ENCODE data around the gene NXPE3.

The NXPE3 gene

GRCh38 chr3:101801174-101801573, 22.2 kb downstream of the NXPE3 start:
- in situ Hi-C loops (cut with MboI; ENCODE audit: low sequenced_read_pairs) = loop anchor here (25.0 kb wide), 1 partner anchor 736 kb away; no protein-coding TSS in a partner anchor

GRCh38 chr3:101802179-101802578, 23.2 kb downstream of the NXPE3 start:
- in situ Hi-C loops (cut with MboI; ENCODE audit: low sequenced_read_pairs) = loop anchor here (25.0 kb wide), 1 partner anchor 735 kb away; no protein-coding TSS in a partner anchor

- in situ Hi-C loops (cut with MboI; ENCODE audit: low sequenced_read_pairs) = loop anchor here (25.0 kb wide), 1 partner anchor 734 kb away; no protein-coding TSS in a partner anchor
These were observed 24.3 kb downstream of the NXPE3 start for GRCh38 chr3:101803173-101803782.

- in situ Hi-C loops (cut with MboI; ENCODE audit: low sequenced_read_pairs) = loop anchor here (25.0 kb wide), 1 partner anchor 733 kb away; no protein-coding TSS in a partner anchor
These were observed 24.9 kb downstream of the NXPE3 start for GRCh38 chr3:101803939-101804338.

- in situ Hi-C loops (cut with MboI; ENCODE audit: low sequenced_read_pairs) = loop anchor here (25.0 kb wide), 1 partner anchor 731 kb away; no protein-coding TSS in a partner anchor
These were observed 27.5 kb downstream of the NXPE3 start for GRCh38 chr3:101806491-101806890.

- in situ Hi-C loops (cut with MboI; ENCODE audit: low sequenced_read_pairs) = loop anchor here (25.0 kb wide), 1 partner anchor 729 kb away; no protein-coding TSS in a partner anchor
These were observed 28.9 kb downstream of the NXPE3 start for GRCh38 chr3:101807888-101808287.

GRCh38 chr3:101809178-101810021, 30.4 kb downstream of the NXPE3 start:
- in situ Hi-C loops (cut with MboI; ENCODE audit: low sequenced_read_pairs) = loop anchor here (10.0 to 25.0 kb wide), 2 partner anchors 415 to 728 kb away; no protein-coding TSS in a partner anchor

GRCh38 chr3:101810022-101810418, 31.0 kb downstream of the NXPE3 start:
- in situ Hi-C loops (cut with MboI; ENCODE audit: low sequenced_read_pairs) = loop anchor here (10.0 to 25.0 kb wide), 2 partner anchors 415 to 727 kb away; no protein-coding TSS in a partner anchor

GRCh38 chr3:101811875-101812274, 32.9 kb downstream of the NXPE3 start:
- in situ Hi-C loops (cut with MboI; ENCODE audit: low sequenced_read_pairs) = loop anchor here (10.0 to 25.0 kb wide), 2 partner anchors 413 to 725 kb away; no protein-coding TSS in a partner anchor

- in situ Hi-C loops (cut with MboI; ENCODE audit: low sequenced_read_pairs) = loop anchor here (10.0 to 25.0 kb wide), 2 partner anchors 412 to 724 kb away; no protein-coding TSS in a partner anchor
These were observed 33.9 kb downstream of the NXPE3 start for GRCh38 chr3:101812895-101813294.

GRCh38 chr3:101813817-101814440, 34.9 kb downstream of the NXPE3 start:
- in situ Hi-C loops (cut with MboI; ENCODE audit: low sequenced_read_pairs) = loop anchor here (10.0 to 25.0 kb wide), 2 partner anchors 411 to 723 kb away; no protein-coding TSS in a partner anchor

- in situ Hi-C loops (cut with MboI; ENCODE audit: low sequenced_read_pairs) = loop anchor here (10.0 to 25.0 kb wide), 2 partner anchors 410 to 722 kb away; no protein-coding TSS in a partner anchor
These were observed 35.8 kb downstream of the NXPE3 start for GRCh38 chr3:101814835-101815234.

GRCh38 chr3:101816215-101817149, 37.5 kb downstream of the NXPE3 start:
- in situ Hi-C loops (cut with MboI; ENCODE audit: low sequenced_read_pairs) = loop anchor here (10.0 to 25.0 kb wide), 2 partner anchors 408 to 721 kb away; no protein-coding TSS in a partner anchor

- in situ Hi-C loops (cut with MboI; ENCODE audit: low sequenced_read_pairs) = loop anchor here (10.0 to 25.0 kb wide), 2 partner anchors 407 to 719 kb away; no protein-coding TSS in a partner anchor
These were observed 39.0 kb downstream of the NXPE3 start for GRCh38 chr3:101817992-101818391.

- in situ Hi-C loops (cut with MboI; ENCODE audit: low sequenced_read_pairs) = loop anchor here (10.0 to 25.0 kb wide), 2 partner anchors 405 to 718 kb away; no protein-coding TSS in a partner anchor
These were observed 40.7 kb downstream of the NXPE3 start for GRCh38 chr3:101819649-101820206.

- in situ Hi-C loops (cut with MboI; ENCODE audit: low sequenced_read_pairs) = loop anchor here (25.0 kb wide), 1 partner anchor 716 kb away; no protein-coding TSS in a partner anchor
These were observed 42.5 kb downstream of the NXPE3 start for GRCh38 chr3:101821503-101821902.

- in situ Hi-C loops (cut with MboI; ENCODE audit: low sequenced_read_pairs) = loop anchor here (25.0 kb wide), 1 partner anchor 714 kb away; no protein-coding TSS in a partner anchor
These were observed 44.5 kb downstream of the NXPE3 start for GRCh38 chr3:101823525-101823924.

GRCh38 chr3:101824702-101825101, 45.7 kb downstream of the NXPE3 start:
- in situ Hi-C loops (cut with MboI; ENCODE audit: low sequenced_read_pairs) = loop anchor here (25.0 kb wide), 1 partner anchor 713 kb away; no protein-coding TSS in a partner anchor

Data from HL-60/S4 (cell line).